ENCODE data around the gene EHMT1. TPM values are rescaled to one million over a fixed set of nuclear protein-coding genes. Genes with fewer than 3 reads are reported as not detected.

Gene EHMT1
- total RNA-seq, 2 donors from 2014 or later: 137 to 139 TPM

DNA sequence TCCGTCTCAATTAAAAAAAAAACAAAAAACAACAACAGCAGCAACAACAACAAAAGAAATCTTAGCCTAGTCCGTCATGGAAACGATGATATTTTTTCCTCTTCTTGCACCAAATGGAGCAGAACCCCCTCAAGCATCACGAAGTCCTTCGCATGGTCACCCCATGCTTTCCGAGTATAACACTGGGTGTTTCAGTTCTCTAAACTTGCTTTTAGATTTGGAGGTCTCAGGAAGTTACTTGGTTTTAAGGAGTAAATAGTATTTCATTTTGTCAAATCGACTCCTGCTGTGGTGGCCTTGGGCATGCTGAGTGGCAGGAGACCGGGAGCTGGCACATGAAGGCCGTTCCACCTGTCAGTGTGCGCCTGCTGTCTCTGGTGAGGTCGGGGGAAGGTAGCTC, 140.3 kb downstream of the EHMT1 start:
- Histone ChIP-seq H3K4me3 (ENCODE audit: low read length) (no peak overlapping the region), H3K27me3 (ENCODE audit: control insufficient read depth, insufficient read depth, low read length, poor library complexity, severe bottlenecking) (no peaks in the 10 kb centered on the region), H3K9me3 (ENCODE audit: control insufficient read depth, low read length) (peaks cover 8% of the 10 kb centered on the region), H3K4me1 (ENCODE audit: control insufficient read depth, insufficient read depth, low read length) (no peaks in the 10 kb centered on the region), H3K9ac (ENCODE audit: extremely low read depth, low read length, poor library complexity, severe bottlenecking) (no peak overlapping the region), H3K27ac (ENCODE audit: low read depth, low read length) (no peak overlapping the region), H3K36me3 (ENCODE audit: control insufficient read depth, insufficient read depth, low read length) (peaks cover 87% of the 10 kb centered on the region)
- H3K4me1 Mint-ChIP-seq: no peaks in the 10 kb centered on the region
- 95 to 100% methylated on average over 6 to 11 of the region's 11 CpGs for WGBS, 2 experiments (ENCODE audit: insufficient coverage in 1 of 2, insufficient read length in 1 of 2)
- no peak overlapping the region for H3K27ac Mint-ChIP-seq
- TF ChIP-seq, protein P1, sequence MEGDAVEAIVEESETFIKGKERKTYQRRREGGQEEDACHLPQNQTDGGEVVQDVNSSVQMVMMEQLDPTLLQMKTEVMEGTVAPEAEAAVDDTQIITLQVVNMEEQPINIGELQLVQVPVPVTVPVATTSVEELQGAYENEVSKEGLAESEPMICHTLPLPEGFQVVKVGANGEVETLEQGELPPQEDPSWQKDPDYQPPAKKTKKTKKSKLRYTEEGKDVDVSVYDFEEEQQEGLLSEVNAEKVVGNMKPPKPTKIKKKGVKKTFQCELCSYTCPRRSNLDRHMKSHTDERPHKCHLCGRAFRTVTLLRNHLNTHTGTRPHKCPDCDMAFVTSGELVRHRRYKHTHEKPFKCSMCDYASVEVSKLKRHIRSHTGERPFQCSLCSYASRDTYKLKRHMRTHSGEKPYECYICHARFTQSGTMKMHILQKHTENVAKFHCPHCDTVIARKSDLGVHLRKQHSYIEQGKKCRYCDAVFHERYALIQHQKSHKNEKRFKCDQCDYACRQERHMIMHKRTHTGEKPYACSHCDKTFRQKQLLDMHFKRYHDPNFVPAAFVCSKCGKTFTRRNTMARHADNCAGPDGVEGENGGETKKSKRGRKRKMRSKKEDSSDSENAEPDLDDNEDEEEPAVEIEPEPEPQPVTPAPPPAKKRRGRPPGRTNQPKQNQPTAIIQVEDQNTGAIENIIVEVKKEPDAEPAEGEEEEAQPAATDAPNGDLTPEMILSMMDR (conservative IDR thresholded peaks at IDR 0.05): no peak
- DNase-seq: no peak
- peaks cover 13% of the 10 kb centered on the region for H3K9me3 Mint-ChIP-seq
- H3K27me3 Mint-ChIP-seq (ENCODE audit: insufficient read depth): no peaks in the 10 kb centered on the region
- H3K4me3 Mint-ChIP-seq: no peak overlapping the region
- H3K36me3 Mint-ChIP-seq (ENCODE audit: low read depth): peaks cover 87% of the 10 kb centered on the region

DNA sequence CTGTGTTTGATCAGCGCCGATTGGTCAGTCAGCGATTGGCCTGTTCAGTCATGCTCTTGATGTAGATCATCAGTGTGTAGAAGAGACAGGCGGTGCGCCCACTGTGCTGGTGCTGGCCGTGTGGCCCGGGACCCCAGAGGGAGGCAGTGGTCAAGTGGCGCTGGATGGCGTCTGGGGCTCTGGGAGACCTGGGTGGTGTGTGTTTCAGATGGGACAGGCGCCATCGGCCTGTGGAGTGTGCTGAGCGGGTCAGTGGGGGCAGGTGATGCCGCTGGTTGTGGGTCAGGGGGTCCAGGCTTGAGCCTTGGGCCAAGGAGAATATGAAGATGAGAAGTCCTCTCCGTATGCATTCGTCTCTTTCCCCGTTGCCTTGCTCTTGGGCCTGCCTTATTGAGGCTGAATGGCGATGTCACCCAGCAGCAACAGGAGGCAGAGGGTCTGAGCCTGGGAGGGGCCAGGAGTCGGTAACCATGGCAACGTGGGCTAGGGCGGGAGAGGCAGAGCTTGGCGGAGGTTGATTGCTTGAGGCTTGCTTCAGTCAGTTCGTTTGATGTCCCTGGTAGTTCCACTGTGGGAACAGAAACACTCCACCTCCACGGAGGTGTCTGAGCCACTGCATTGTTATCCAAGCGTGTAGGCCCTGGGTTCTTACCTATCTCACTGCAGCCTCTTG, 141.0 kb downstream of the EHMT1 start:
- DNase-seq: no peak

DNA sequence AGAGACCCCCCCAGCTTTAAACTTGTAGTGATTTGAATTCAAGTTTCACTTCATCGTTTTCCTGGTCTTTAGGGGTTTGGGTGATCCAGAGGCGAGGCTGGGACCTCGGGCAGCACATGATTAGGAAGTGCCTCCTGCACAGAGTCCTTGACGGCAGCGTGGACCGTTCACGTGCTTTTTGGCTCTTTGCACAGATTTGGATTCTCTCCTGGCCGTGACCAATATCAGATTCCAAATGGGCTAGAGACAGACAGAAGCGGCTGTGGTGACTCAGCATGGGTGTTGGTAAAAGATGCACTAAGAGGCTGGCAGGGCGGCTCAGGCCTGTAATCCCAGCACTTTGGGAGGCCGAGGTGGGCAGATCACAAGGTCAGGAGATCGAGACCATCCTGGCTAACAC, 141.6 kb downstream of the EHMT1 start:
- H3K9me3 ChIP-seq (ENCODE audit: control insufficient read depth, low read length): peaks cover 1% of the 10 kb centered on the region
- no peak overlapping the region for H3K9ac ChIP-seq (ENCODE audit: extremely low read depth, low read length, poor library complexity, severe bottlenecking)
- Mint-ChIP-seq H3K4me1 (no peaks in the 10 kb centered on the region), H3K4me3 (no peak overlapping the region), H3K36me3 (ENCODE audit: low read depth) (peaks cover 83% of the 10 kb centered on the region), H3K27ac (peak overlapping the region; percentile 45), H3K27me3 (ENCODE audit: insufficient read depth) (no peaks in the 10 kb centered on the region), H3K9me3 (peaks cover 4% of the 10 kb centered on the region)
- no peak overlapping the region for H3K4me3 ChIP-seq (ENCODE audit: low read length)
- no peaks in the 10 kb centered on the region for H3K27me3 ChIP-seq (ENCODE audit: control insufficient read depth, insufficient read depth, low read length, poor library complexity, severe bottlenecking)
- WGBS, 2 experiments (ENCODE audit: insufficient coverage in 1 of 2, insufficient read length in 1 of 2): 94 to 97% methylated on average over 11 to 12 of the region's 12 CpGs
- H3K36me3 ChIP-seq (ENCODE audit: control insufficient read depth, insufficient read depth, low read length): peaks cover 85% of the 10 kb centered on the region
- H3K27ac ChIP-seq (ENCODE audit: low read depth, low read length): no peak overlapping the region
- DNase-seq: no peak
- H3K4me1 ChIP-seq (ENCODE audit: control insufficient read depth, insufficient read depth, low read length): no peaks in the 10 kb centered on the region
- TF ChIP-seq, protein P1 (conservative IDR thresholded peaks at IDR 0.05): no peak

More for the DNA sequence above, 141.0 kb downstream of the EHMT1 start:
- Histone ChIP-seq H3K9ac (ENCODE audit: extremely low read depth, low read length, poor library complexity, severe bottlenecking) (no peak overlapping the region), H3K4me3 (ENCODE audit: low read length) (no peak overlapping the region), H3K27me3 (ENCODE audit: control insufficient read depth, insufficient read depth, low read length, poor library complexity, severe bottlenecking) (no peaks in the 10 kb centered on the region), H3K9me3 (ENCODE audit: control insufficient read depth, low read length) (peaks cover 7% of the 10 kb centered on the region), H3K27ac (ENCODE audit: low read depth, low read length) (no peak overlapping the region), H3K36me3 (ENCODE audit: control insufficient read depth, insufficient read depth, low read length) (peaks cover 87% of the 10 kb centered on the region), H3K4me1 (ENCODE audit: control insufficient read depth, insufficient read depth, low read length) (no peaks in the 10 kb centered on the region)
- TF ChIP-seq, protein P1 (conservative IDR thresholded peaks at IDR 0.05): no peak
- no peaks in the 10 kb centered on the region for H3K27me3 Mint-ChIP-seq (ENCODE audit: insufficient read depth)
- peaks cover 87% of the 10 kb centered on the region for H3K36me3 Mint-ChIP-seq (ENCODE audit: low read depth)
- no peak overlapping the region for H3K4me3 Mint-ChIP-seq
- H3K9me3 Mint-ChIP-seq: peaks cover 10% of the 10 kb centered on the region
- 89 to 92% methylated on average over 20 to 24 of the region's 24 CpGs for WGBS, 2 experiments (ENCODE audit: insufficient coverage in 1 of 2, insufficient read length in 1 of 2)
- no peaks in the 10 kb centered on the region for H3K4me1 Mint-ChIP-seq
- H3K27ac Mint-ChIP-seq: no peak overlapping the region
